GM19455 (cell line): Measurements from ENCODE around the gene SLC25A38.
"Not testable (repeated sequence)": the region's sequence is repeated elsewhere in the genome, so short reads cannot be mapped to it uniquely, and the experiment has no call there.

ENCODE experiments used
- ATAC-seq: cut with Tn5 transposase; IDR thresholded peaks from one replicate; pipeline ENCODE4 v1.9.1; 2021; ENCODE audit not compliant: unreplicated experiment

SLC25A38 gene

DNA sequence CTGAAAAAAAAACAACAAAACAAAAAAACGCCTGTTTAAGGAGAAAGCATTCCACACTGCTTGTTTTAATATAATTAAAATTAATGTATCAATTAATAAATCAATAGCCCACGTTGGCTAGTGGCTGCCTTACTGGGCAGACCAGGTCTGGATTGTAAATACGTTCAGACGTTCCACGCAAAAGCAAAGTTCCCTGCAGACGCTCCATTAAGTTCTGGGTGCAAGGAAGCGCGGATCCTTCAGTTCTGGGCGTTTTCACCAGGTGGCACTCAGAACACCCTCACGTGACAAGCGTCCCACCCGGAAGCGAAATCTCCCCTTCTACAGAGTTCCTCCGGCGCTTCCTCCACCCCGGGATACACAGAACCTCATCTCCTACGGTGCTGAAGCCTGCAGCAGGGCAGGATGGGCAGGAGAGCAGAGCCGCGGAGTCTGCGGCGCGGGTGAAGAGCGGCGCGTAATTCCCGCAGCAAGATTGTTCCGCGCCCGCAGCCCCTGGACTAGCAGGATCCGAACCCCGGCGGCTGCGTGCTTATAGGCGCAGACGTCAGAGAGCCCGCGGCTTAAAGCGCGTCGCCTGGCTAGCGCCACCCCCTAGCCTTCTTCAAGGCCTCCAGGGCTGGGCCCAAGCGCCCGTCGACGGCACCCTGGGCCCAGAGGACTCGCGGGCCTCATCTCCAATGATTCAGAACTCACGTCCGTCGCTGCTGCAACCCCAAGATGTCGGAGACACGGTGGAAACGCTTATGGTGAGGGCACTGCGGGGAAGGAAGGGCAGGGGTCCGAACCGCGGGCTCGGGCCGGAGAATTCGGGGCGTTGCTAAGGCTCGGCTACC, at the start of gene SLC25A38:
Gene SLC25A38 (plus strand): TSS at position 326 of the 836 bp plus-strand sequence. CDS start 355 bp downstream, at position 681.
- ATAC-seq = peak; percentile 76

DNA sequence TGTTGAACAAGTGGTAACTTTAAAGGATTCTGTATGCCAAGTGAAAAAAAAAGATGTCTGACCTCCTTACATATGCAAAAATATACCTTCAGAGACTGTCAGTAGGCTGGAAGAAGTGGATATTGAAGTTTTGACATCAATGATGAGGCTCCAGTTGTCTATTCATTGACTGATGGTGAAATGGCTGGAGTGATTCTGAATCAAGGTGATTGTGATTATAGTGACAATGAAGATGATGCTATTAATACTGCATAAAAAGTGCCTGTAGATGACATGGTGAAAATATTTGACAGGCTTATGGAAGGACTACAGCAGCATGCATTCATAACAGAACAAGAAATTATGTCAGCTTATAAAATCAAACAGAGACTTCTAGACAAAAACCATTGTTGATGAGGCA, 49.6 kb upstream of the SLC25A38 start:
- ATAC-seq = no peak

- no peak for ATAC-seq
These were observed 49.0 kb upstream of the SLC25A38 start for GRCh38 chr3:39334205-39334604.

- no peak for ATAC-seq
These were observed 45.0 kb upstream of the SLC25A38 start for GRCh38 chr3:39338201-39338600.

- ATAC-seq = no peak
These were observed 44.1 kb upstream of the SLC25A38 start for GRCh38 chr3:39339086-39339485.

GRCh38 chr3:39343076-39343717, 40.0 kb upstream of the SLC25A38 start:
- ATAC-seq = no peak

DNA sequence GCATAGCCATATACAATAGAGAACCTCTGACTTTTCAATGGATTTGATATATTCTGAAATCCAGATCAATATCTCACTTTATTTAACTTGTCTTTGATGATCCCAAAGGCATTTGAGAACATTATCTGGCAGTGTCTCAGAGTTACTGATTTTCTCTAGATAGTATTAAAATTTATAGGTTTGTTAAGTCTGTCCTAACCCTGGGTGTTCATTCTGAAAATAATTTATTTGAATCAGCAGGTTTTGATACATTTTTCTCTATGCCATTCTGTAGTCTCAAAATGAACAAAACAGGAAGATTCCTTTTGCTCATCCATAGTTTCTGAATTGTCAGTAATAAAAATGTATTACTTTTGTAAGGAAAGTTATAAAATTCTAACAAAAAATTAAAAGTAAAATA, 39.4 kb upstream of the SLC25A38 start:
- no peak for ATAC-seq

GRCh38 chr3:39344746-39345344, 38.3 kb upstream of the SLC25A38 start:
- no peak for ATAC-seq

DNA sequence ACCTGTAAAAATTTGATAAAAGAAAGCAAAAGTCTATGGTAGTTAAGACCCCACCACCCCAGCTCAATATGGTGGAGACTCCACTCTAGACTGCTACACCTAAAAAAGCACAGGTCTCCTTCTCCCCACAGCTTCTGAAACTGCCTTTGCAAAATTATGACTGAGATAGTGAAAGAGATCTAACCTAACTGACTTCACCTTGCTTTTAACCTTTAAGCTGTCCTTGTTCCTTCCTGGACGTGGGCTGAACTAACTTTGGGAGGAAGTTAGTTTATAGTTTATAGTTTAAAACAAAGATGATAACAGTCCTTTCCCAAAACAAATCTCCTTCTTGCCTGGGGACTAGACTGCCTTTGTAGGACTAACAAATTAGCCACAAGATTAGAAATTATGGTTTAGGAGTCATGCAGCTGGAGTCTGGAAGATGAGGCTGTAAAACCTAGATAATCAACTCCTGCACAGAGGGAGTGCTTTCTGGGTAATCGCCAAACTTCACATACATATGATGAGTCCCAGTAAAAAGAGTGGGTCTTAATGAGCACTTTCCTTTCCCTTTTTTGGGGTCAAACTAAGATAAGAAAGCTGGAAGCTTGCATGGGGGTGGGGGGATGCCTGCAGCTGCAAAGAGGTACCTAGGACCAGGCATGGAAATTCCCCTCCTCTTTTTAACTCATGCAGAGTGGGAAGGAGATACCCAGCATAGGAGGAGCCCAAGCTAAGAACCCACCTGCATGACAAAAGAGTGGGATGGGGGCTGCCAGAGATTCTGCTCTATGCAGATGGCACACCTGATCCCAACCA, 36.2 kb upstream of the SLC25A38 start:
- peak; percentile 83 for ATAC-seq

- ATAC-seq = no peak
These were observed 35.6 kb upstream of the SLC25A38 start for GRCh38 chr3:39347586-39347876.

GRCh38 chr3:39349080-39349479, 34.1 kb upstream of the SLC25A38 start:
- no peak for ATAC-seq

GRCh38 chr3:39350714-39351113, 32.5 kb upstream of the SLC25A38 start:
- no peak for ATAC-seq

- ATAC-seq = not testable (repeated sequence)
These were observed 32.0 kb upstream of the SLC25A38 start for GRCh38 chr3:39351134-39351533.

- ATAC-seq = not testable (repeated sequence)
These were observed 29.8 kb upstream of the SLC25A38 start for GRCh38 chr3:39353168-39353927.

DNA sequence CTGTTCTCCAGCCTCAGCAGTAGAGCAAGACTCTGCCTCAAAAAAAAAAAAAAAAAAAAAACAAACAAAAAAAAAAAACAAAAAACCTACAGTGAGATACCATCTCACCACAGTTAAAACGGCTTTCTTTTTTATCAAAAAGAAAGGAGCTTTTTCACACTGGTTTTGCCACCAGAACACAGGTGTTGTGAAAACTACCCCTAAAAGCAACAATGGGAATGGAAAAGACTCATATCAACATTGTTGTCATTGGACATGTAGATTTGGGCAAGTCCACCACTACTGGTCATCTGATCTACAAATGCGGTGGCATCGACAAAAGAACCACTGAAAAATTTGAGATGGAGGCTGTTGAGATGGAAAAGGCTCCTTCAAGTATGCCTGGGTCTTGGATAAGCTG, 24.8 kb upstream of the SLC25A38 start:
- no peak for ATAC-seq

GRCh38 chr3:39361252-39361927, 21.8 kb upstream of the SLC25A38 start:
- no peak for ATAC-seq

DNA sequence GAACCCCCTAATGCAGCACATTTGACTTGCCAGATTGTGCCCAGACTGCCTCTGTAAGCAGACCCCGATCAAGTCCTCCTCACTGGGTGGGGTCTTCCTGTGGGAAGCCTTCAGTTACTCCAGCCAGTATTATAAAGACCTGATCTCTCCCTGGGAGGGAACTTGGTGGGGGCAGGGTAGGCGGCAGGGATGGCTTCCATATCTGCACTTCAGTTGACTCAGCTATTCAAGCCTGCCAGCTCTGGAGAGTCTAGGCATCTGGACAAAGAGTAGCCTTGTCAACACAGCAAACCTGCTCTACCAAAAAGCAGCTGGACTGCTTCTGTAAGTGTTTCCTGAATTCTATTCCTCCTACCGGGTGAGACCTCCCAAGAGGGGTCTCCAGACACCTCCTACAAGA, 21.0 kb upstream of the SLC25A38 start:
- no peak for ATAC-seq

DNA sequence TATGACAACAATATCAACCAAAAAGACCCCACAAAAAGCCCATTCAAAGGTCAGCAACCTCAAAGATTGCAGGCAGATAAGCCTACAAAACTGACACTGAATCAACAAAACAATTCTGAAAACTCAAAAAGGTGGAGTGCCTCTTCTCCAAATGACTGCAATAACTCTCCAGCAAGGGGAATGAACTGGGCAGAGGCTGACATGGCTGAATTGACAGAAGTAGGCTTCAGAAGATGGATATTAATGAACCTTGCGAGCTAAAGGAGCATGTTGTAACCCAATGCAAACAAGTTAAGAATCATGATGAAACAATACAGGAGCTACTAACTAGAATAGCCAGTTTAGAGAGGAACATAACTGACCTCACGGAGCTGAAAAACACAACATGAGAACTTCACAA, 20.4 kb upstream of the SLC25A38 start:
- ATAC-seq = no peak

- ATAC-seq = not testable (repeated sequence)
These were observed 12.7 kb upstream of the SLC25A38 start for GRCh38 chr3:39370450-39370849.

GRCh38 chr3:39372833-39373232, 10.3 kb upstream of the SLC25A38 start:
- no peak for ATAC-seq
